Stimulated activated CD4-positive, alpha-beta T cell treated with anti-CD3 and anti-CD28 coated beads, Interleukin-4, amount 100 ng/mL, for 4 hours (primary cell): ENCODE results near the gene ST8SIA4.

Experiments
- DNase-seq, 2 experiments: peaks; one replicate each; pipeline ENCODE4 v3.0.0-alpha.2; 2020

Gene ST8SIA4, protein sequence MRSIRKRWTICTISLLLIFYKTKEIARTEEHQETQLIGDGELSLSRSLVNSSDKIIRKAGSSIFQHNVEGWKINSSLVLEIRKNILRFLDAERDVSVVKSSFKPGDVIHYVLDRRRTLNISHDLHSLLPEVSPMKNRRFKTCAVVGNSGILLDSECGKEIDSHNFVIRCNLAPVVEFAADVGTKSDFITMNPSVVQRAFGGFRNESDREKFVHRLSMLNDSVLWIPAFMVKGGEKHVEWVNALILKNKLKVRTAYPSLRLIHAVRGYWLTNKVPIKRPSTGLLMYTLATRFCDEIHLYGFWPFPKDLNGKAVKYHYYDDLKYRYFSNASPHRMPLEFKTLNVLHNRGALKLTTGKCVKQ

DNA sequence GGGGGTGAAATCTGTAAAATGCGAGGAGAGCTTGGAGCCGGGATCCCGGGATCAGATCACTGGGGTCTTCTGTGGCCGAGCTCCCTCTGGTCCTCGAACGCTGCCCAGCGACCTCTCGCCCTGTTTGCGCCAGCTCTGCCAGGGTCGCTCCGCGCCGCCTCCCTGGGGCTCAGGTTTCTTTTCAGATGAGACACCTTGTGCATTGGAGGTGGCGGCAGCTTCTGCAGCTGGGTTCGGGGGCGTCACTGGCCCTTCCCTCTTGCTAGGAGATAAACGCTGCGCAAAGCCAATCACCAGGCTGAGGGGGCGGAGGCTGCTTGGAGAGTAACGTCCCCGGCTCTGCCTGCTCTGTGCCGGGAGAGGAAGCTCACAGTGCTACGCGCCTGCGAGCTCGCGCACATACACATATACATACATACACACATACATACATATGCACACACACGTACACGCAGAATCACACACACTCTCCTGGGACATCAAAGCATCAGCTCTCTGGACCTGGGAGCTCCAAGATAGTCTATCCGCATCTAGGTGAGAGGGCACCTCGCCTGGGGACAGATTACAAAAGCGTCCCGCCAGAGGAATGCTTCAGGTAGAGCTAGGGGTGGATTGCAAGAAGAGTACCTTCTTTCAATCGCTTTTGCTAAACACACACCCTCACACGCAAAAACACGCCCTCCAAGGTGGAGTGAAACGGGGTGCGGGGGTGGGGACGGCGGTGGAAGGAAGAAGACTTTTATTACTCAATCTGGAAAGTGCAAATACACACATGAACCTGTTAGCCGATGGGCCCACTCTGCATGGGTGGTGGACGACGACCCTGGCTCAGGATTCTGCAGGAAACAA is at the start of gene ST8SIA4:
ST8SIA4 (minus strand) TSS at position 244 of the 849 bp plus-strand sequence. CDS start 327 bp downstream, outside the sequence.
- DNase-seq, result peak; percentile 78 to 88

DNA sequence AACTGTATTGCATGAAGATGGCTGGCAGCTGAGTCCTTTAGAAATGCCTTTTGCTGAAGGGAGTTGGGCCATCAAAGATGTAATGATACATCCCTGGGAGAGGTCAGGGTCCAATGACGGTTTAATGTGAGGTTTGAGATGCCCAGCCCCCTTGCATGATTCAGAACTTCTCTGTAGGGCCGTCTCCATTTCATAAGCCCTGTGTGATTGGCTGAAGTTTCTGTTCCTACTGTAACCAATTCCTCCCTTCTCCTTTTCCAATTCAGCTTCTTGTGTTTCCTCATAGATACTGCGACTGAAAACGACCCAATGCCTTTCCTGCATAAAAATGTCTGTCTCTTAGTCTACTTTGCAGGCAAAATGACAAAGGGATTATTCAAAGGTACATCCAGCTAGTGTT is 47.9 kb upstream of the ST8SIA4 start:
- no peak for DNase-seq

DNA sequence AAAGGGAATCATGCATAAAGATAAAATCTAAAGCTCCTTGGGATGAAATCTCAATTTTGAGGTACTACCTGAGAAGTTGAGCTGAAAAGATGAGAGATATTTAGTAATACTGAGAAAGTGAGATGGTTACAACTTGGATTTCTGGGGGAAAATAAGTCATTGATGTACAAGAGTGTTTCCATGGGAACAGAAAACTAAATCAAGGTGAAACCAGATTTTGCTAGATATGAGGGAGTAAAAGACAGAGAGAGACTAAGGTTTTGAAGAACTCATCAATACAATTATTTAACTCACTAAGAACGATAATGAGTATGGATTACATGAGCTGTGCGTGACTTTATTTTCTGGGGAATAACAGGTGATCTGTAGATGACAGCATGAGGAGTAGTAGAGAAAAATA is 10.2 kb upstream of the ST8SIA4 start:
- DNase-seq, result no peak

DNA sequence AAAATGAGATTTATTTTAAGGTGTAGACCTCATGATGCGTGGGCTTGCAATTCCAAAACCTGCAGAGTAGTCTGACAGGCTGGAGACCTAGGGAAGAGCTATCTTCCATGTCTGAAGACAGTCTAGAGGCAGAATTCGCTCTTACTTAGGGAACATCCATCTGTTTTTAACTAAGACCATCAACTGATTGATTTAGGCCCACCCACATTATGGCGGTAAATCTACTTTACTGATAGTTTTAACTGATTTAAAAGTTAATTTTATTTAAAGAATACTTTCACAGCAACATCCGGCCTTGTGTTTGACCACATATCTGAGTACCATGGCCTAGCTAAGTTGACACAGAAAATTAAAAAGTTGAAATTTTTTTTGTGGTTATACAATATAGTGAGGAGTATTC is 6.0 kb upstream of the ST8SIA4 start:
- DNase-seq, result no peak

DNA sequence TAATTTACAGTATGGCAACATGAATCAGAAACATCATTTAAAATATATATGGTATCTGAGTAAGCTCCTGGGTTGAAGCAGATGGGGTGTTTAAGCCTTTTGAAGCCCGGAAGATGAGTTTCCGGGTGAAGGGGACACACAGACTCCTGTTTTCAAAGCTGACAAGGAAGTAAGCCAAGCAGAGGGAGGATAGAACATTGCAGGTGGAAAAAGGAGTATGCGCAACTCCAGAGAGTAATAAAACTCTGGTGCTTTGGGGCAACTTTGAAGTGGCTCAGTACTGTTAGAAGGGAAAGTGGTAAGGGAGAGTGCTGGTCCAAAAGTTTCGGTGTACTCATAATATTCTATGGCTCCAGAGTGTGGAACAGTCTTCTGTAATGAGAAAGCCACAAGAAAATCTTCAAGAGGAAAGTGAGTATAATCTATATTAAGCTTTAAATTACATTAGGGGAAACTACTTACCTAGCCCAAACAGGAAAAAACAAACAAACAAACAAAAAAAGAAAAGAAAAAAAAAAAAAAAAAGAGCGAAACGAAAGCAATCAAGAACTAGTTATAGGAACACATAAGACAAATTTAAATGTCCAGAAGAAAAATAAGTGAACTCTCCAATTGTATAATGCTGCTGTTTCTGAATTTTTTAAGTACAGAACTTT is 2.3 kb upstream of the ST8SIA4 start:
- DNase-seq, result no peak

DNA sequence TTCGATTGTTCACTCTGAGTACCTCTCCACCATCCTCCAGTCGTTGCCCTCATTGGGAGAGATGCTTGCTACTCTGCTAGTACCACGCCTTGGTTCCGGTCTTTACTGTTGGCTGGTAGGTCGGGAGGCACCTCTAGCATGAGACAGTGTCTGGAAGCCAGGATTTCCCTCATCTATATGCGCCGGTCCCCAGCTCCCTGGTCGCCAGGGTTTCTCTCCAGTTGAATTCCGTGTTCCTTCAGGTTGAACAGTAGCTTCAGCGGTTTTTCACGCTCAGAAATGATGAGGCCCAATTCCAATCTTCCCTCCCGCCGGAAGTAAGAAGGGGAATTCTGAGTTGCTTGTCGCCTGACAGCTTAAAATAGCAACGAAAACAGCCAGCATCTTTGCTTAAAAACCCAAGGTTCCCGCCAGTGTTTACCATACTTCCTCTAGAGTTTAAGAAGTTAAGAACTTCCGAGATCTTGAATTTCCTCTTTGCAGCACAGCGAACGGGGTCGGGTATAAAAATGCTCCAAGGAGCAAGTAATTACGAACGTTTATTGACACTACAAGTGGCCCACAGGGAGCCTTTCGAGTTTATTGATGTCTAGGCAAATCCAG is 1.3 kb upstream of the ST8SIA4 start:
- peak; percentile 24 to 34 for DNase-seq

DNA sequence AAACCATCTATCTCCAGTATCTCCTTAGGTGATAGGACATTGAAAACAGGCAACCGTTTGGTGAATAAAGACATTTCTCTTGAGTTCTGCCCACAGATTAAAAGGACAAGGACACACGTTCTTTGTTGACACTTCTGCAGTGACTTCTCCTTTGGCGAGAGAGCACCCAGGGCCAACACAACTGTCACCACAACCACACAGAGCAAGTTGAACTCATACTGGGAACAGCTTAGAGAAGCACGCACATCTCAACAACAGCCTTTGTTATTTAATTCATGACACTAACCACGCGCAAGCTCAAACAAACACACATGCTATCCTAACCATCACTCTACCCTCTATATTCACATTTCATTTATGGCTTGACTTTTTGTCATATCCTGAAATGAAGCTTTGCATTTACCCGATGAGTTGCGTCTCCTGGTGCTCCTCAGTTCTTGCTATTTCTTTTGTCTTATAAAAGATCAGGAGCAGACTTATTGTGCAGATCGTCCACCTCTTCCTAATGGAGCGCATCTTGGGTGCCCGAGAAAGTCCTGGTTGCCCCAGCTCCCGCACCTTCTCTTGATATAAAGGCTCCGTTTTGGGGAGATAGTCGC is 543 bp downstream of the ST8SIA4 start:
- DNase-seq, result no peak

DNA sequence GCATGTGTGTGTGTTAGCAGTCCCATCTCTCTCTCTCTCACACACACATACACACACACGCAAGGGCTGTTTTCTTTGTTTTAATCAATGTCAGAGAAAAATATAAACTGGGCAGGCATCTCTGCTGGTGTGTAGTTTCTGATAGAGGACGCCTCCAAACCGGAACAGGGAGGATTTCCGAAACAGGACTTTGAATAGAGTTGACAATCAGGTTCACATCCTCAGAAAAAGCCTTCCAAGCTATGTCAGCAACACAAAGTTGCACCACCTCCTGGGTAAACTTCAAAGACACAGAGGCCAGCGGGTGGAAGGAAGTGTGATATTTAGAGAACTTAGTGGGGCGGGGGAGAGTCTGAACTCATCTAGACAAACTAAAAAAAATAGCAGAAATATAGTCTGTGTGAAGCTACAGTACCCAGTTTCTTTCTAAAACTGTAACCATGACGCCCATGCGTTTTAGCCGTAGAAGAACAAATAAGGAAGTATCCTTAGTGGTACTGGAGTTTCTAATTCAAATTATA is 1.2 kb downstream of the ST8SIA4 start:
- peak; percentile 30 to 70 for DNase-seq

DNA sequence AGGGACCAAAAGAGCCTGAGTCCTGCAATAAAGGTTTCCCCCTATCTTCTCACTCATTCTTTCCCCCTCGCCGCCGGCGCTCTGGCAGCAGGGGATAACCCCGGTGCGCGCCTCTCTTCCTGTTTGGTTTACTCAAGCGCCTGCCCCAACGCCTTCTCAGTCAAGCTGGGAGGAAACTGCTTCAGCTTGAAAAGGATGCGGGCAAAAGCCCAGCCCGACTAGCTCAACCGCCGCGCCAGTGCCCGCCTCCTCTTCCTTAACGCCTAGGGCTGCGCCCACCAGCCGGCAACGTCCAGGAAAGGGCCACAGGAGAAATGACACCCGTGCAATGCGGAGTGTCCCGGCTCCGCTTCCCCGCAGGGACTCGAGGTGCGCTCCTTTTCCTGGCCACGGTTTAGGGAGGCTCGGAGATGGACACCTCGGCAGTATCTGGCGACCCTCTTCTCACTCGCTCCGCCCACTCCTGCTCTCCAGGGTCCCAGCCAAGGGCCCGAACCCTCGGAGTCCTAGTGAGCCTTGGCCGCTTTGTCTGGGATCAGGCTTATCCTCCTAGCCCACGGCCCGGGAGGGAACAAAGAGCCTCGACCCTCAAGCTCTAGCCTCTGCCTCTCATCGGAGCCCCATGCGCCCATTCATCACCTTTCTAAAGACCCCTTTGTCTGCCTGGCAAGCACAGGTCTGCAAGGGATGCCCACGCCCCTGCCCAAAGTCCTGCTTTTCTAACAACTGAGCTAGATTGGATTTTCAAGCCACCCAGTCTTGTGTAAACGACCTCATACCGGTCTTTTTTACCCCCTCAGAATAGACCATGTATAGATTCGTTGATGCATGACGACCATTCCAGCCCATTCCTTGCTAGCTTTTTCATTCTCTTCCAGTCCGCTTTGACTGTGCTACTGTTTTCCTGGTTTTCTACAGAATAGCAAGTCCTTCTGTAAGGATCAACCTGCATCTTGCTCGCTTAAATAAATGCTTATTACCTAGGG is 2.0 kb downstream of the ST8SIA4 start:
- peak; percentile 82 to 96 for DNase-seq

DNA sequence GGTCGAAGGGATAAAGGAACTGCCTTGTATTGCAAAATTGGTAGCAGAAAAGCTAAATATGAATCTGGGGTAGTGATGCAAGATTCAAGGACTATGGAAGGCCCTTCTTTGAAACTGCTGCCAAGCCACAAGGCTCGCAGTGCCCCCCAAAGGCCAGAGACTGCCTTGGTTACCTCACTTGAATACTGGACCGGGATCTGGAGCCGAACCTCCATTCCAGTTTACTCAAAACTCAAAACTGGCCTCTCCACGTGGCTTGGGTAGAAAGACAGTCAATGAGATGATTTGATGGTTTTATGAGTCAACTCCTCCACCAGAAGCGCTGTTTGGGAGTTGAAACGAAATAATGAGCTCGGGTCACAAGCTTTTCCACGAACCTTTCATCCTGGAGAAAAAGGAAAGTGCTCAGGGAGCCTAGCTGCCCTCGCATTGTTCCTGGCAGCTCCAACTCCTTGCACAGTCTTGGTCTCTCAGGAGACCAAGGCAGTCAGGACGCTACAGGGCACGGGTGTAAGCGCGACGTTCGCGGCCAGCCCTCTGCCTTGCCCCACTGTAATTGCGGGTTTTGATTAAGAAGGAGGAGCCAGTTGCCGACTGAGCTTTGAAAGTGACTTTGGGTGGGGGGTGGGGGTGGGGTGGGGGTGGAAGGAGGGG is 2.8 kb downstream of the ST8SIA4 start:
- DNase-seq, result peak; percentile 29 to 63

DNA sequence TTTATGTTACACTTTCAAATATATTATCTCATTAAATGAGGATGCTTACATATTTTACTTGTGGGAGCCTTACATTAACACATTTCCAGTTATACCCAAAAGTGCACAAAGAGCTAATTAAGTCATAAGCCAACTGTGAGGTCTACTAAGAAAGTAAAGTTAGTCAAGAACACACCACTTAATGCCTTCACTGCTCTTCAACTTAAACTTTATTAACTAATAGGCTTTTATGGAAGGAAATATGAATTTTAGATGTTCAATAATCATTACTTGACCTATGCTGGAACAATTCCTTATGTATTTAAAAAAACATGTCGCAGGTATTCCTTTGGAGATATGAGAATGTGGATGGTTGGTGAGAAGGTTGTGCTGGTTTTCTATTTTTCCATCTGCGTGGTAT is 3.4 kb downstream of the ST8SIA4 start:
- DNase-seq, result no peak

DNA sequence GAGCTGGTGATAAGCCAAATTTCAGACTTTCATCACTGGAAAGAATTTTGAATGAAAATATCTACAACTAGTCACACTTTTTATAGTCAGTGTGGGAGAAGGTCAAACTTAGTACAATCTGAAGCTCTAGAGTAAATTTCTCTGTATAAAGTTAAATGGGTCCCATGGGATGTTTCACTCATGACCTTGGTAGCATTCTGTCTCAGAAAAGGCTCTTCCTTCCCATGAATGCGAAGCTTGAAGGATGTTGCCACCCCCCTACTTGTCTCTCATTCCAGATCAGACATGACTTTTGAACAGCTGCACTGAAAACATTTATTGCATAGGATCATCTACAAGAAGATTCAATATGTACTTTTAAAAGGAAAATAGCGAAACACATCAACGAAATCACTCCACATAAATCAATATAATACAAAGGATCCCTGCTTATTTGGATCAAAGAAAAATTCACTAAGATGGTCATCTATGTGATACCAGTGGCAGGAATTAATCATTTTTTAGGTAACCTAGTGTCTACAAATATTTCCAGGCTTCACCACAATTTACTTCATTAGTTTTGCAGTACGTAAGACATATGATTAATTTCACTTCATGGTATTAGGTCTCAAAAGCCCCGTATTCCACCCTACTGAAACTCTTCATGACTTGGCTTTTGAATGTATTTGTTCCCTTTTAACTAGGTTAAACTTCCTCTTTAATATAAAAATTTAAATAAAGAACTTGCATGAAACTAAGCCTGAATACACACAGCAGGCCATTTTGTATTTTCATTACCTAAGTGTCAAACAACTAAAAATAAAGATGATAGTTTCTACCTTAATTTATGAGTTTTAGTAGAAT is 4.4 kb downstream of the ST8SIA4 start:
- no peak for DNase-seq

DNA sequence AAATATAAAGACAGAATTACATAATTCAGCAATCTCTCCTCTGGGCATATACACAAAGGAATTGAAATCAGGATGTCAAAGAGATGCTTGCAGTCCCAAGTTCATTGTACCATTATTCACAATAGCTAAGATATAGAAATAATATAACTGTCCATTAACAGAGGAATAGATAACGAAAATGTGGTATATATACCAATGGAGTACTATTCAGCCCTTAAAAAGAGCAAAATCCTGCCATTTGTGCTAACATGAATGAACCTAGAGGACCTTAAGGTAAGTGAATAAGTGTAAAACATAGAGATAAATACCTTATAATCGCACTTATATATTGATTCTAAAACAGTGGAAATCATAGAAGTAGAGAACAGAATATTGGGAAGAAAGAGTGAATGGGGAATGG is 7.0 kb downstream of the ST8SIA4 start:
- no peak for DNase-seq

DNA sequence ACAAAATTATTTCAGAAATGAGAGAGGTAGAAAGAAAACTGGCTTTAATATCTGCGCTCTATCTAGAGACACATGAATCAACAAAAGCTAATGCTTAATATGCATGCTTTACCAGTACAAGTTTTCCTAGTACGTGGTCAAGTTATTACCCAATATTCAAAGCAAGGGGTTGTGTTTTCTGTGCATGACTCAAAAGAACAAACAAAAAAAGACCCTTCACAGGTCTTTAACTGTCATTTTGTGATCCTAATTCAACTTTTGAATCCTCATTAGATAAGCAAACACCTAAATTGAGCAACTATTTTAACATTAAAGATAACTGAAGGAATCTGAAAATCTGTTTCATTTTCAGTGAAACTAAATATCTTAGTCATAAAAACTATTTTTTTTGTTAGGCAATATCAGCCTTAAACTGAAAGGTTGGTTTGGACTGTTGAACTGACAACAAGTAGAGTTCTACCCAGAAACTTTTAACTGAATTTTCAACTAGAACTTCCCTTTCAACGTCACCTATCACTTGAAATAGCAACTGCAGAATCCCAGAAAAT is 12.5 kb downstream of the ST8SIA4 start:
- DNase-seq, result no peak

DNA sequence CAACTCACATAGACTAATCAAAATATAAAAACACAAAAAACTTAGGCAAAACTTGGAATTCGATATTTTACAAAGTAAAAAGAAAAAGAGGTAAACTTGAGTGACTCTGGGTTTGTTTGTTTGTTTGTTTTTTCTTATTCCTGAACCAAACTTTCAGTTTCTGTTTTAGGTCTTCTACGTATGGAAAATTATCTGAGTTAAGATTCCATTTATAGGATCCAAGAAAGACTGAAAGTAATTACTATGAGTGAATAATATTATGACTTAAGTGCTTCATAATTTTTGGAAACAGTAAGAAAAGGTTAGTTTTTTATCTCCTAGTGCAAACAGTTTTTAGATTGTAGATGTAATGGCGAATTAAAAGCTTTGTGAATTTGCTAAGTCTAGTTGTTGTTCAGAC is 13.2 kb downstream of the ST8SIA4 start:
- no peak for DNase-seq

DNA sequence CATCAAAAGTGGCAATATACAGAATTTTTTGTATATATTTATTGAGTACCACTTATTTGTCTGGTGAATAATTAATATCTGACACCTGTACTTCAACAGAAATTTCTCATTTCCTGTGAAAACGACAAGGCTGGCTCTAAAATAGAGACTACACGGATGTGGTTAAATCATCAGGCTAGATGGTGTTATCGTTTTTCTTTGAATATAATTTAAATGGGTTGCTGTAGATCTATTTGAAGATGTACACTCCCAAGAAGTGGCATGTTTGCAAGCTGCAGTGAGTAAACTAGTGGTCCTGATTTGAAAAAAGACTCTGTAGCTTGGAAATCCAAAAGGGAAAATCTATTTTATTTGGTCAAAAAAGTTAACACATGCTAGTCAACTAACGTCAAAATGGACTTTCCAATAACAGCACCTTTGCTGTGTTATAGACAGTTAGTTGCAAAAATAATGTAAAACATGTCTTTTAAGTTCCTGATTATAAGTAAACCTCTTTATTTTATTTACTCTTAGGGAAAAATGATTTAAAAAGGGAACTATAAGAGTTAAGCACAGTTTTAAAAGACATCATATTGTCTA is 13.8 kb downstream of the ST8SIA4 start:
- DNase-seq, result no peak

DNA sequence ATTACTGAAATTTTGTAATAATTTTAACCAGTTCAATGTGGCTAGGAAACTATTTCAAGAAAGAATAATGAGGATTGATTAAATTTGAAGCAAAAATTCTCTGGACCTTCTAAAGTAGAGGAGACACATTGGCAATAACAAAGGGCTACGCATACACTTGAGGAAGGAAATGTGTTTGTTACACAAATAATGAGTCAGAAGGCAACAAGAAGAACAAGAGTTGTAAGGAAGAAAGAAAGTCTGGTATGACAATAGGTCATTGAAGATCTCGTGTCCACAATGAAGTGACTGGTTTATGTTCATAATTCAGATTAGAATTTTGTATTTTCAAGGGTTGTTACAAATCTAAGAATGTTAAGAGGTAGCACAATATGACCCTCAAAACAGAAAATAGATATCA is 25.8 kb downstream of the ST8SIA4 start:
- DNase-seq, result no peak

DNA sequence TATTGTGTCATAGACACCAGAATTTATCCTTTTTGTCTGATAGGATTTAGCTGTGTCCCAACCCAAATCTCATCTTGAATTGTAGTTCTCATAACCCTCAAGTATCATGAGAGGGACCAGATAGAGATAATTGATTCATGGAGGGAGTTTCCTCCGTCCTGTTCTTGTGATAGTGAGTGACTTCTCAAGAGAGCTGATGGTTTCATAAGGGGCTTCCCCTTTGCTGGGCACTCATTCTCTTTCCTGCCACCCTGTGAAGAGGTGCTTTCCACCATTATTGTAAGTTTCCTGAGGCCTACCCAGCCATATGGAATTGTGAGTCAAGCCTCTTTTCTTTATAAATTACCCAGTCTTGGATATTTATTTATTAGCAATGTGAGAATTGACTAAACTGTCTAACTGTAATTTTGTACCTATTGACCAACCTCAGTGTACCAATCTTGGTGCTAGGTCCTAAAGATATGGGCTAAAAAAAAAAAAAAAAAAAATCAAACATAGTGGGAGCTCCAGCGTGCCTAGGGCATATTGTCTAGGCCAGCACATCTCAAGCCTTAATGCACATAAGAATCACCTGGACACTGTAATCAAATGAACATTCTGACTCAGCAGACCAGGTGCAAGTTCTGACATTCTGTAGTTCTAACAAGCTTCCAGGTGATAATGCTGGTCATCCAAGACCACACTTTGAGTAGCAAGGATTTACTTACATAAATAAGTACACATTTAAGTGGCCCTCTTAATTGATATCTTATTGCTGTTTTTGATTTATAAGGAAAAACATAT is 30.5 kb downstream of the ST8SIA4 start:
- peak; percentile 4 to 32 for DNase-seq
